ENCODE data around the gene DOK5. TPM values are rescaled to one million over a fixed set of nuclear protein-coding genes. Genes with fewer than 3 reads are reported as not detected.

The DOK5 gene
- total RNA-seq, 1 experiment from 2014 or later, result 4.9 TPM

DNA sequence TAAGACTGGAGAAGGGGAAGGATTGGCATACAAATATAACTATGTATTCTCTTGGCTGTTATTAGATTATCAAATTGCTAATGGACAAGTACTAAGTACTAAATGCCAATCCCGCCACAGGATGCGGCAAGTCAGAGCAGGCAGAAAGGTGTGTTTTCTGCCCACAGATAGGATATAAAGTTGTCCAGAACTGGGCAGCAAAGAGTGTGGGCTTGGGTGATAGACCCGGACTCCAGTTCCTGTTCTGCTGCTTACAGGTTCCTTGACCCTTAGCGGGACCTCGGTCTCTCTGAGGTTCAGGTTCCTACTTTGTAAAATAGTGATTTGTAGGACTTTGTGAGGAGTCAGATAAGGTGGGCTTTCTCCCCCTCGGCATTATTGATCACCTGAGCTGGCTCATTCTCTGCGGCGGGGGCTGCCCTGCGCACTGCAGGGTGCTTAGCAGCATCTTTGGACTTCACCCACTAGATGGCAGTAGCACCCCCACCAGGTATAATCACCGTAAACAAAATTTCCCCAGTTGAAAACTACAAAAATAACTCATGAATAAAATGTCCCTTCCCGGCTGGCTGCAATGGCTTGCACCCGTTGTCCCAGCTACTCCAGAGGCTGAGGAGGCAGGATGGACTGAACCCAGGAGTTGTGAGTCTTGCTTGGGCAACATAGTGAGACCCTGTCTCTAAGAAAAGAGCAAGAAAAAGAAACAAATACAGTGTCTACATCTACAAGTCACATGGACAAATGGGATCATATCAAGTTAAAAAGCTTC, 193.1 kb downstream of the DOK5 start:
- Histone ChIP-seq H3K4me1 (ENCODE audit: insufficient read depth, low read length, poor library complexity, severe bottlenecking) (peaks cover 3% of the 10 kb centered on the region), H3K9me3 (ENCODE audit: low read depth, low read length, poor library complexity, severe bottlenecking) (no peaks in the 10 kb centered on the region), H3K27ac (ENCODE audit: low read depth, low read length, poor library complexity, severe bottlenecking) (no peak overlapping the region), H3K4me3 (ENCODE audit: low read depth, low read length, poor library complexity, severe bottlenecking) (no peak overlapping the region), H3K36me3 (ENCODE audit: insufficient read depth, low read length, poor library complexity, severe bottlenecking) (no peaks in the 10 kb centered on the region), H3K27me3 (replicated peaks; ENCODE audit: insufficient read depth, low read depth, low read length, poor library complexity) (peaks cover 13% of the 10 kb centered on the region)
- POLR2A ChIA-PET (ENCODE audit: low non-redundant PET), result no interaction called here
- intact Hi-C loops (cut with micrococcal nuclease; ENCODE audit: unreplicated experiment), result no loop called here
- CTCF ChIA-PET, result no interaction called here
- BruUV-seq (replicated peaks), result no TSS peak
- no peak for TF ChIP-seq EZH2 (IDR thresholded peaks at IDR 0.05; ENCODE audit: borderline replicate concordance, low read depth, low read length, poor library complexity, severe bottlenecking)
- peak; percentile 83 for TF ChIP-seq CTCF (conservative IDR thresholded peaks at IDR 0.05; ENCODE audit: low read depth, low read length)
- DNase-seq (ENCODE audit: low spot score), result peak; percentile 45

GRCh38 chr20:54669040-54669363, 193.6 kb downstream of the DOK5 start:
- ChIA-PET CTCF (no interaction called here), POLR2A (ENCODE audit: low non-redundant PET) (no interaction called here)
- Histone ChIP-seq H3K4me3 (ENCODE audit: low read depth, low read length, poor library complexity, severe bottlenecking) (no peak overlapping the region), H3K27me3 (replicated peaks; ENCODE audit: insufficient read depth, low read depth, low read length, poor library complexity) (peaks cover 13% of the 10 kb centered on the region), H3K4me1 (ENCODE audit: insufficient read depth, low read length, poor library complexity, severe bottlenecking) (peaks cover 3% of the 10 kb centered on the region), H3K27ac (ENCODE audit: low read depth, low read length, poor library complexity, severe bottlenecking) (no peak overlapping the region), H3K9me3 (ENCODE audit: low read depth, low read length, poor library complexity, severe bottlenecking) (no peaks in the 10 kb centered on the region), H3K36me3 (ENCODE audit: insufficient read depth, low read length, poor library complexity, severe bottlenecking) (no peaks in the 10 kb centered on the region)
- DNase-seq (ENCODE audit: low spot score), result no peak
- intact Hi-C loops (cut with micrococcal nuclease; ENCODE audit: unreplicated experiment), result no loop called here
- no TSS peak for BruUV-seq (replicated peaks)
- TF ChIP-seq EZH2 (IDR thresholded peaks at IDR 0.05; ENCODE audit: borderline replicate concordance, low read depth, low read length, poor library complexity, severe bottlenecking), result no peak
- TF ChIP-seq CTCF (conservative IDR thresholded peaks at IDR 0.05; ENCODE audit: low read depth, low read length), result no peak

DNA sequence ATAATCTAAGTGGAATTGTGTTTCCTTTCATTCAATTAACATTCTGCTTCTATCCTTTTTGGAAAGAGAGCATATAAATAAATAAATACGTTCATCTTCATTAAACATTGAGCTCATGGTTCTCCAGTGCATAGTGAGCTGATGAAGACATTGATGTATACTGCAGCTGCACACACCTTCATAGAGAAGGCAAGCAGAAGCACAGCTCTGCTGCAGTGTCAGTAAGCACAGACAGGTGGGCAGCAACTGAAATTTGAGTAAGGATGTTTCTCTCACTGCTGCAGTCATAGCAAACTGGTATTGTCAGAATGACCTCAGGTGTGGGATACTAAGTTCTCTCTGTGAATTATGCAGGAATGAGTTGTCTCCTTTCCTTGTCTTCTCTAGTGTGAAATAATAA, 202.9 kb downstream of the DOK5 start:
- ChIA-PET POLR2A (ENCODE audit: low non-redundant PET) (no interaction called here), CTCF (no interaction called here)
- H3K27ac ChIP-seq (ENCODE audit: low read depth, low read length, poor library complexity, severe bottlenecking), result no peak overlapping the region
- H3K4me1 ChIP-seq (ENCODE audit: insufficient read depth, low read length, poor library complexity, severe bottlenecking), result no peaks in the 10 kb centered on the region
- intact Hi-C loops (cut with micrococcal nuclease; ENCODE audit: unreplicated experiment), result no loop called here
- no peaks in the 10 kb centered on the region for H3K36me3 ChIP-seq (ENCODE audit: insufficient read depth, low read length, poor library complexity, severe bottlenecking)
- DNase-seq (ENCODE audit: low spot score), result no peak
- H3K9me3 ChIP-seq (ENCODE audit: low read depth, low read length, poor library complexity, severe bottlenecking), result no peaks in the 10 kb centered on the region
- H3K4me3 ChIP-seq (ENCODE audit: low read depth, low read length, poor library complexity, severe bottlenecking), result no peak overlapping the region
- H3K27me3 ChIP-seq (replicated peaks; ENCODE audit: insufficient read depth, low read depth, low read length, poor library complexity), result peaks cover 21% of the 10 kb centered on the region
- TF ChIP-seq EZH2 (IDR thresholded peaks at IDR 0.05; ENCODE audit: borderline replicate concordance, low read depth, low read length, poor library complexity, severe bottlenecking), result no peak
- no peak for TF ChIP-seq CTCF (conservative IDR thresholded peaks at IDR 0.05; ENCODE audit: low read depth, low read length)
- BruUV-seq (replicated peaks), result no TSS peak

All from A673 (cell line).